Sigmoid colon (tissue), 4 donors: Measurements from ENCODE around the gene PLBD2.

ENCODE experiments used
- POLR2AphosphoS5 ChIP-seq, 4 donors: sonication (generic); formaldehyde crosslinking; IDR thresholded peaks; one replicate each; pipeline ENCODE4 v1.6.1; 2017; ENCODE audit warnings: antibody characterized with exemption in 4 of 4
- TF ChIP-seq, protein P1 (sequence below), 4 experiments: fragments of 450-650 bp in 3 of 4; fragments of 200-600 bp in 1 of 4; IDR thresholded peaks; one replicate each; pipeline ENCODE4 v1.5.1; 2016 to 2019; ENCODE audit warnings: antibody characterized with exemption in 4 of 4, mild to moderate bottlenecking in 3 of 4, moderate library complexity in 2 of 4

DNA sequence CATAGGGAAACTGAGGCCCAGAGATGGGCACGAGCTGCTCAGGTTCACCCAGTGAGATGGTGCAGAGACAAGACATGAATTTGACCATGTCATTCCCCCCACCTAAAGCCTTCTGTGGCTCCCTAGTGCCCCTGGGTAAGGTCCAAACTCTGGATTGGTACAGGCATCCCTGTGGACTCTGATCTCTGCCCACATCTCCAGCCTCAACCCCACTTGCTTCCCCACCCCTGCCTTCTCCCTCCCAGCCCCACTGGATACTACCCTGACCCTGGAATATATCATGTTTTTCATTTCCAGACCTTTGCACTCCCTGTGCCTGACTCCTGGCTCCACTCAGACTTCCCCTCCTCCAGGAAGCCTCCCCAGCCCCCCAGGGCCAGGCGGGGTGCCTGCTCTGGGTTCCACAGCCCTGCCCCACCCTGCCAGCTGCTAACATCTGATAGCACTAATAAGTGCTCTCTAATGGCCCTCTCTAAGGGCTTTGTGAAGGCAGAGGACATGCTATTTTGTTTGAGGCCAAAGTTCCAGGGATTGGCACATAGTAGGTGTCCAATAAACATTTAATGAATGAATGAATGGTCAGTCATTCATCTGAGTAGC lies 62.7 kb downstream of the PLBD2 start:
- TF ChIP-seq, protein P1, sequence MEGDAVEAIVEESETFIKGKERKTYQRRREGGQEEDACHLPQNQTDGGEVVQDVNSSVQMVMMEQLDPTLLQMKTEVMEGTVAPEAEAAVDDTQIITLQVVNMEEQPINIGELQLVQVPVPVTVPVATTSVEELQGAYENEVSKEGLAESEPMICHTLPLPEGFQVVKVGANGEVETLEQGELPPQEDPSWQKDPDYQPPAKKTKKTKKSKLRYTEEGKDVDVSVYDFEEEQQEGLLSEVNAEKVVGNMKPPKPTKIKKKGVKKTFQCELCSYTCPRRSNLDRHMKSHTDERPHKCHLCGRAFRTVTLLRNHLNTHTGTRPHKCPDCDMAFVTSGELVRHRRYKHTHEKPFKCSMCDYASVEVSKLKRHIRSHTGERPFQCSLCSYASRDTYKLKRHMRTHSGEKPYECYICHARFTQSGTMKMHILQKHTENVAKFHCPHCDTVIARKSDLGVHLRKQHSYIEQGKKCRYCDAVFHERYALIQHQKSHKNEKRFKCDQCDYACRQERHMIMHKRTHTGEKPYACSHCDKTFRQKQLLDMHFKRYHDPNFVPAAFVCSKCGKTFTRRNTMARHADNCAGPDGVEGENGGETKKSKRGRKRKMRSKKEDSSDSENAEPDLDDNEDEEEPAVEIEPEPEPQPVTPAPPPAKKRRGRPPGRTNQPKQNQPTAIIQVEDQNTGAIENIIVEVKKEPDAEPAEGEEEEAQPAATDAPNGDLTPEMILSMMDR (IDR thresholded peaks at IDR 0.05) = no peak
- no peak for TF ChIP-seq POLR2AphosphoS5 (IDR thresholded peaks at IDR 0.05)
